MM.1S (cell line): Measurements from ENCODE around the gene SYNGR4.

Experiments used
- CTCF ChIP-seq: fragments of 300-600 bp; sonication (generic); IDR thresholded peaks from 2 replicates; pipeline ENCODE4 v1.5.1; 2016; ENCODE audit warnings: antibody characterized with exemption, low read length, mixed read lengths
- EZH2 ChIP-seq: fragments of 300-600 bp; sonication (generic); optimal IDR thresholded peaks from 2 replicates; pipeline ENCODE3; 2017; ENCODE audit warnings: low read depth, mild to moderate bottlenecking, antibody characterized with exemption, low read length, mixed read lengths

GRCh38 chr19:48340995-48341394 is 23.2 kb upstream of the SYNGR4 start:
- TF ChIP-seq CTCF = no peak
- no peak for TF ChIP-seq EZH2
